ENCODE measurements around the gene JCHAIN.
A peak's percentile ranks its signal among the peaks of the same experiment; 100 is the strongest.
"Not testable (repeated sequence)": the region's sequence is repeated elsewhere in the genome, so short reads cannot be mapped to it uniquely, and the experiment has no call there.

The JCHAIN gene

GRCh38 chr4:70687821-70688794, 21.8 kb upstream of the JCHAIN start, which contains the start of gene UTP3:
Gene UTP3 (plus strand): TSS chr4:70688532. CDS start chr4:70688678, 146 bp downstream.
- peak; percentile 85 for DNase-seq

- DNase-seq: no peak
Measured at GRCh38 chr4:70687392-70687791, 21.1 kb upstream of the JCHAIN start.

GRCh38 chr4:70682142-70682541, 15.8 kb upstream of the JCHAIN start:
- DNase-seq: not testable (repeated sequence)

- no peak for DNase-seq
Measured at GRCh38 chr4:70681704-70682103, 15.4 kb upstream of the JCHAIN start.

- no peak for DNase-seq
Measured at GRCh38 chr4:70680934-70681333, 14.6 kb upstream of the JCHAIN start.

GRCh38 chr4:70678383-70678999, 12.2 kb upstream of the JCHAIN start:
- no peak for DNase-seq

GRCh38 chr4:70676554-70677090, 10.3 kb upstream of the JCHAIN start:
- DNase-seq: no peak

GRCh38 chr4:70674731-70675130, 8.4 kb upstream of the JCHAIN start:
- DNase-seq: no peak

GRCh38 chr4:70674191-70674590, 7.9 kb upstream of the JCHAIN start:
- no peak for DNase-seq

- DNase-seq: no peak
Measured at GRCh38 chr4:70671091-70671490, 4.8 kb upstream of the JCHAIN start.

GRCh38 chr4:70670332-70671014, 4.2 kb upstream of the JCHAIN start:
- DNase-seq: no peak

- no peak for DNase-seq
Measured at GRCh38 chr4:70667740-70668535, 1.6 kb upstream of the JCHAIN start.

GRCh38 chr4:70661309-70661922, 4.9 kb downstream of the JCHAIN start:
- DNase-seq: not testable (repeated sequence)

- DNase-seq: no peak
Measured at GRCh38 chr4:70660106-70660505, 6.2 kb downstream of the JCHAIN start.

- DNase-seq: no peak
Measured at GRCh38 chr4:70658418-70658817, 7.9 kb downstream of the JCHAIN start.

GRCh38 chr4:70657326-70657725, 9.0 kb downstream of the JCHAIN start:
- DNase-seq: no peak

GRCh38 chr4:70654605-70655011, 11.7 kb downstream of the JCHAIN start:
- DNase-seq: no peak

GRCh38 chr4:70651864-70652506, 14.3 kb downstream of the JCHAIN start:
- no peak for DNase-seq

- not testable (repeated sequence) for DNase-seq
Measured at GRCh38 chr4:70650741-70651140, 15.6 kb downstream of the JCHAIN start.

- no peak for DNase-seq
Measured at GRCh38 chr4:70640192-70640591, 26.1 kb downstream of the JCHAIN start.

GRCh38 chr4:70637239-70637913, 28.9 kb downstream of the JCHAIN start:
- no peak for DNase-seq
